Sigmoid colon (tissue), 7 donors: ENCODE measurements around the gene NLRP3. TPM values are rescaled to one million over a fixed set of nuclear protein-coding genes. Genes with fewer than 3 reads are reported as not detected.

Experiments used
- DNase-seq: peaks from one replicate; pipeline ENCODE4 v3.0.0-alpha.2; 2019
- H3K27ac ChIP-seq, 4 donors: fragments of 200-600 bp; sonication (generic); one replicate each; pipeline ENCODE4 v1.5.1; 2016 to 2019; ENCODE audit warnings: mild to moderate bottlenecking in 1 of 4
- H3K27me3 ChIP-seq, 3 donors: fragments of 200-600 bp; sonication (generic); one replicate each; pipeline ENCODE4 v1.5.1; 2019; ENCODE audit warnings: mild to moderate bottlenecking in 1 of 3
- H3K36me3 ChIP-seq, 4 donors: fragments of 200-600 bp; sonication (generic); one replicate each; pipeline ENCODE4 v1.5.1; 2016 to 2019
- H3K4me1 ChIP-seq, 4 donors: fragments of 200-600 bp; sonication (generic); one replicate each; pipeline ENCODE4 v1.5.1; 2017 to 2019
- H3K4me3 ChIP-seq, 4 donors: fragments of 200-600 bp; sonication (generic); one replicate each; pipeline ENCODE4 v1.5.1; 2017 to 2019; ENCODE audit warnings: mild to moderate bottlenecking in 2 of 4, moderate library complexity in 1 of 4
- H3K9me3 ChIP-seq, 4 donors: fragments of 200-600 bp in 3 of 4; sonication (generic) in 3 of 4; one replicate each; pipeline versions ENCODE4 v1.5.1 to v1.6.1; 2013 to 2019
- CTCF ChIP-seq, 4 experiments: fragments of 450-650 bp in 3 of 4; fragments of 200-600 bp in 1 of 4; IDR thresholded peaks; one replicate each; pipeline ENCODE4 v1.5.1; 2016 to 2019; ENCODE audit warnings: antibody characterized with exemption in 4 of 4, mild to moderate bottlenecking in 3 of 4, moderate library complexity in 2 of 4
- EP300 ChIP-seq, 4 donors: sonication (generic); formaldehyde crosslinking; IDR thresholded peaks; one replicate each; pipeline ENCODE4 v1.6.1; 2017; ENCODE audit warnings: antibody characterized with exemption in 4 of 4
- POLR2A ChIP-seq, 2 donors: fragments of 450-650 bp; IDR thresholded peaks; one replicate each; pipeline ENCODE4 v1.6.1; 2016; ENCODE audit warnings: antibody characterized with exemption in 2 of 2, mild to moderate bottlenecking in 2 of 2, moderate library complexity in 2 of 2
- POLR2AphosphoS5 ChIP-seq, 4 donors: sonication (generic); formaldehyde crosslinking; IDR thresholded peaks; one replicate each; pipeline ENCODE4 v1.6.1; 2017; ENCODE audit warnings: antibody characterized with exemption in 4 of 4
- WGBS, 2 donors: extraction: QIAGEN DNeasy Blood & Tissue Kit; methylation state at CpG; one replicate each; pipeline ENCODE4 v1.1.7; 2013; 5-methylcytosine and 5-hydroxymethylcytosine counted together
- intact Hi-C: fragments of 100-400 bp; cut with DNase I; formaldehyde crosslinking; loops from one replicate; pipeline ENCODE4 v1.15.1; 2023
- polyA plus RNA-seq, 3 donors: library from polyadenylated mRNA; stranded (reverse); fragments of 200-250 nt; gene quantifications; one replicate each; pipeline ENCODE4 v1.2.3, GENCODE V29; 2013
- total RNA-seq, 4 donors: library from RNA; depleted of rRNA; stranded (reverse); fragments of >200 nt; gene quantifications; one replicate each; pipeline ENCODE4 v1.1.0, GENCODE V29; 2016
- donor health status: healthy with polysubstance abuse.
- donor health status: Bipolar disorder and iron deficiency.
- donor health status: healthy.

NLRP3 gene
- total and polyA plus RNA-seq, 7 donors = 1.1 to 3.3 (median 2.8) TPM

- TF ChIP-seq CTCF (IDR thresholded peaks at IDR 0.05) = no peak
- TF ChIP-seq POLR2AphosphoS5 (IDR thresholded peaks at IDR 0.05) = no peak
- no peak for TF ChIP-seq EP300 (IDR thresholded peaks at IDR 0.05)
- TF ChIP-seq POLR2A (IDR thresholded peaks at IDR 0.05) = no peak
- 89 to 94% methylated on average over 3 of the region's 3 CpGs for WGBS, 2 donors
- no peaks in the 10 kb centered on the region for H3K9me3 ChIP-seq
Observed at GRCh38 chr1:247435759-247436147, 19.8 kb downstream of the NLRP3 start.

GRCh38 chr1:247437551-247438505 lies 21.9 kb downstream of the NLRP3 start:
- Histone ChIP-seq H3K27me3 (no peaks in the 10 kb centered on the region), H3K4me3 (no peak overlapping the region), H3K36me3 (no peaks in the 10 kb centered on the region), H3K9me3 (no peaks in the 10 kb centered on the region), H3K4me1 (no peaks in the 10 kb centered on the region), H3K27ac (no peak overlapping the region)
- 17 to 61% methylated on average over 17 of the region's 17 CpGs for WGBS, 2 donors
- intact Hi-C loops = no loop called here
- no peak for DNase-seq
- TF ChIP-seq POLR2A (IDR thresholded peaks at IDR 0.05) (no peak), POLR2AphosphoS5 (IDR thresholded peaks at IDR 0.05) (no peak), EP300 (IDR thresholded peaks at IDR 0.05) (no peak), CTCF (IDR thresholded peaks at IDR 0.05) (no peak)

More at GRCh38 chr1:247435759-247436147, 19.8 kb downstream of the NLRP3 start:
- no peaks in the 10 kb centered on the region for H3K27me3 ChIP-seq
- H3K36me3 ChIP-seq = no peaks in the 10 kb centered on the region
- intact Hi-C loops = no loop called here
- H3K27ac ChIP-seq = no peak overlapping the region
- no peak overlapping the region for H3K4me3 ChIP-seq
- no peaks in the 10 kb centered on the region for H3K4me1 ChIP-seq
- no peak for DNase-seq

- intact Hi-C loops = no loop called here
- no peak overlapping the region for H3K27ac ChIP-seq
- no peaks in the 10 kb centered on the region for H3K4me1 ChIP-seq
- H3K36me3 ChIP-seq = no peaks in the 10 kb centered on the region
- H3K27me3 ChIP-seq = peaks cover 0 to 3% (median 0%) of the 10 kb centered on the region in 3 donors
- DNase-seq = no peak
- H3K4me3 ChIP-seq = no peak overlapping the region
- no peak for TF ChIP-seq POLR2AphosphoS5 (IDR thresholded peaks at IDR 0.05)
- no peak for TF ChIP-seq POLR2A (IDR thresholded peaks at IDR 0.05)
- TF ChIP-seq CTCF (IDR thresholded peaks at IDR 0.05) = no peak
- no peak for TF ChIP-seq EP300 (IDR thresholded peaks at IDR 0.05)
- no peaks in the 10 kb centered on the region for H3K9me3 ChIP-seq
- 49 to 64% methylated on average over 6 of the region's 6 CpGs for WGBS, 2 donors
Observed at GRCh38 chr1:247440001-247440620, 24.1 kb downstream of the NLRP3 start.

GRCh38 chr1:247441606-247442005 lies 25.6 kb downstream of the NLRP3 start:
- 91 to 95% methylated on average over 5 of the region's 5 CpGs for WGBS, 2 donors
- intact Hi-C loops = no loop called here
- peaks cover 0 to 3% (median 0%) of the 10 kb centered on the region in 3 donors for H3K27me3 ChIP-seq
- H3K9me3 ChIP-seq = no peaks in the 10 kb centered on the region
- H3K27ac ChIP-seq = no peak overlapping the region
- no peaks in the 10 kb centered on the region for H3K4me1 ChIP-seq
- H3K4me3 ChIP-seq = no peak overlapping the region
- no peak for DNase-seq
- H3K36me3 ChIP-seq = no peaks in the 10 kb centered on the region
- TF ChIP-seq CTCF (IDR thresholded peaks at IDR 0.05) (no peak), EP300 (IDR thresholded peaks at IDR 0.05) (no peak), POLR2A (IDR thresholded peaks at IDR 0.05) (no peak), POLR2AphosphoS5 (IDR thresholded peaks at IDR 0.05) (no peak)
